HG02943 (cell line): ENCODE measurements around the gene ALLC.

Experiments
- ATAC-seq: cut with Tn5 transposase; IDR thresholded peaks from one replicate; pipeline ENCODE4 v1.9.1; 2021; ENCODE audit warnings: mild to moderate bottlenecking, low read depth, moderate library complexity; ENCODE audit not compliant: unreplicated experiment

The ALLC gene

DNA sequence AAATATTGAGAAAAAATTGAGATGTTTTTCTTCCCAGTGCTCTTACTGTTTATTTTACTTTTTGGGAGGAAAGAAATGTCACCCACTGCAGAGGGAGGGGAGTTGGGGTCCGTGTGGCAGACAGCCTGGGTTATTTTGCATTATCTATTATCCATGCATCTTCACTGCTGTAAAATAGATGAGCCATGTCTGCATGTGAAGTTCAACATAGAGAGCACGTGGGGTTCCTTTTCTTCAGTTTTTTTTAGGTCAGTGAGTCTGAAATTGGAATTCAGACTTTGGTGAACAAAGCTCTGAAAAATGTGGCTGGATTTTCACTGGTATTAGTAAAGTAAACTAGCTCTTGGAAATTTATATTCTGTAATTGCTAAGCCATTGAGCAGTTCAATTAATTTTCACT, 47.8 kb downstream of the ALLC start:
- no peak for ATAC-seq

DNA sequence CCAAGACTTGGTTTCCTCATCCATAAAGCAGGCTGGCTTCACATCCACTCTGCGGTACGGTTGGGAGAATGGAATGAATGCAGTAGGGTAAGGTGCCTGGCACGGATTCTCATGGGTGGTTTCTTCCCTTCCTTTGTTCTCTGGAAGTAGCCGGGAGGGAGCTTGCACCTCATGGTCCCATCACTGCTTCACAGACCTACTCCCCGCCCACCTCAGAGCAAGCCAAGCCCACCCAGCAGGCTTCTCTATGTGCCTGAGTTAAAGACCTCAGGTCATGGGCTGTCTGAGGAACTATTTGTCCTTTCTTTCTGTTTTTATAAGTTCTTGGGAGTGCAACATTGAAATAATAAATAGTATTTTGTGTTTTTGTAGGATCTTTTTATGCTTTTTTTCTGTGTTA, 48.9 kb downstream of the ALLC start:
- ATAC-seq, result no peak

DNA sequence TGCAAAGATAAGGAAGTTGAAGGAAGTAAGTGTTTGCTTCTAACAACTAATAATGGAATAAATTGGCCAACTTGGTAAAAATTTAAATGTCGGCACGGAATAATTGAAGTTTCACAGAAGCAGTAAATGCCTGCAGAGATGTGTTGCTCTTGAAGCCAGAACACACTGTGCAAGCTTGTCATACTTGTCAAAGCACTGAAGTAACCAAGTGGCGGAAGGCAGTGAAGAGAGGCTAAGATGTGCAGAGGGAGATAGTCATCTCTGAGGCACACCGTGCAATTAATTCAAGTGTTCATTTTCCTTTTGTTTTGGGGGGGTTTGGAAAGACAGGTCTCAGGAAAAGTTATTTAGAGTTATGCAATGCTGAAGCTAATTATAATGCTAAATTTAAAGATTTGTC, 50.6 kb downstream of the ALLC start:
- no peak for ATAC-seq

DNA sequence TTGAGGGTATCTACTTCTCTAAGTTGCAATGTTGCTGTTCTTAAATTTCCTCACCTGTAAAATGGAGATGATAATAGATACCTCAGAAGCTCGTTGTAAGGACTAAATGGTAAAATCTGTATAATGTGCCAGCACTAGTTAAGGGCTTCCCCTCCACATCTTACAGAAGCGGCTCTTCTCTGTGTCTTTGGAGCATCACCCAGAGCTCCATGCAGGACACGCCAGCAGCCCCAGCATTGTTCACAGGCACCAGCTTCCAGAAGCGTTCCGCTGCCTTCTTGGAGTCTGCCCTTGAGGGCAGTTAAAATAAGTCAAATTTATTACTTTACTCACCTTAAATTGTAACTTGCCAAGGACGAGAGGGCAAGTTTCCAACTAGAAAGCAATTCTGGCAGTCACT, 51.2 kb downstream of the ALLC start:
- ATAC-seq, result no peak

DNA sequence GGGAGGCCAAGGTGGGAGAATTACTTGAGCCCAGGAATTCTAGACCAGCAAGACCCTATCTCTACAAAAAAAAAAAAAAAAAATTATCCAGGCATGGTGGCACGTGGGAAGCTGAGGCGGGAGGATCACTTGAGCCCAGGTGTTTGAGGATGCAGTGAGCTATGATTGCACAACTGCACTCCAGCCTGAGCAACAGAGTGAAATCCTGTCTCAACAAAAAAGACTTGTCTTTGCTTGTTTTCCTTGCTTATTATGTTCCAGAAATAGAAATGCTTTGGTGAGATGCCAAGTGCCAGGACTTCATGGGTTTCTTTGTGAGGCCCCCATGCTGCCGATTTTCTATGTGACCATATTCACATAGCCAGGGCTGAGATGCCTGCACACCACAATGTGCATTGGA, 54.4 kb downstream of the ALLC start:
- ATAC-seq, result no peak

DNA sequence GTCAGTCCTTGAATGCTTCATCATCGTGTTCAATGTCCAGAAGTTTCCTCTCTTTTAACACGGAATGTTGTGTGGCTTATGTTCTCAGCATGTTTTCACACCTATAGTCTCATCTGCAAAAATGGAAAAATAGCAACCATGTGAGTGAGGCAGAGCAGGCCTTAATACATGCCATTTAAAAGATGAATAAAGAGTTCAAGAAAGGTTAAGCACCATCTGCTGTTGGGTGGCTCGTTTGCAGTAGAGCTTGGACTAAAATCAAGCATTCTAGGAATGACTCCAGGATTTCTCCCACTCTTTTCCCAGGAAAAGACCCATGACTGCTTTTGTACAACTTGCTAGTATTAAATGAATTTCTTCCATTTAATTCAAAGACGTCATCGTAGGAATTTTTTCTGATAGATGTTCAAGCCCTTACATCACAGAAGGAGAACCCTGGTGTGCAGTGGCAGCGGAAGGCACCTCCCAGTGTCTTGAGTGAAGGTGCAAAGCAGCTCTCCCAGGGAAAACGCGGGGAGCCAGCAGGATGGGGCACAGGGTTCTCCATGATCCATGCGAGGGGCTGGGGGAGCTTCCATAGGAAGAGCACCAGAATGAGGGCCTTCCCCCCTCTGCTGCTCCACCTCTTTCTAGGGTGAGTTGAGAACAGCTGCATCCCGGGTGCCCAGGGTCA, 55.0 kb downstream of the ALLC start:
- ATAC-seq, result no peak

DNA sequence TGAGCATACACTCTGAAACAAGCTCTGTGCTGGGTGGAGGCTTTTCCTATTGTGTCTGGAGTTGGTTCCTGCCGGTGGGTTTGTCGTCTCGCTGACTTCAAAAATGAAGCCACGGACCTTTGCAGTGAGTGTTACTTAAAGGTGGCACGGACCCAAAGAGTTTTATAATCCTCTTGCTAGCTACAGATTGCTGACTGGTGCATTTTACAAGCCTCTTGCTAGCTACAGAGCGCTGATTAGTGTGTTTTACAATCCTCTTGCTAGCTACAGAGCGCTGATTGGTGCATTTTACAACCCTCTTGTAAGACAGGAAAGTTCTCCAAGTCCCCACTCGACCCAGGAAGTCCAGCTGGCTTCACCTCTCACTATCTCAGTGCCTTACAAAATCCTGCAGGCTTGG, 60.7 kb downstream of the ALLC start:
- ATAC-seq, result no peak

DNA sequence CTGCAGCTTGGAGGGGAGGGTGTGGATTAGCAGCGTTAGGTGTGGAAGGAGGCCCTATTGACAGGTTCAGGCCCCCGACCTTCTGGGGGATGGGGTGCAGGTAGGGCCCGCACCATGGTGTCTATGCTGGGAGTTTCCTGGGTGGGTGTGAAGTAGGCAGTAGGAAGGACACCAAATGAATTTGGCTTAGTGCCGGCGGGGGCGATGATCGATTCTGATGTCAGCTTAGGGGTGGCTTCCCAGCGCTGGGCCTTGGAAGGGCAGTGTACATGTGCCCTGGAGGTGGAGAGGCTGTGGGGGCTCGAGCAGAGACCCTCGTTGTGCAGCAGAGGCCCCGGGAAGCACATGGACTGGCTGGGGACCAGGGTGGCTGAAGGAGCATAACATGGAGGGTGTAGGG, 67.0 kb downstream of the ALLC start:
- ATAC-seq, result no peak

DNA sequence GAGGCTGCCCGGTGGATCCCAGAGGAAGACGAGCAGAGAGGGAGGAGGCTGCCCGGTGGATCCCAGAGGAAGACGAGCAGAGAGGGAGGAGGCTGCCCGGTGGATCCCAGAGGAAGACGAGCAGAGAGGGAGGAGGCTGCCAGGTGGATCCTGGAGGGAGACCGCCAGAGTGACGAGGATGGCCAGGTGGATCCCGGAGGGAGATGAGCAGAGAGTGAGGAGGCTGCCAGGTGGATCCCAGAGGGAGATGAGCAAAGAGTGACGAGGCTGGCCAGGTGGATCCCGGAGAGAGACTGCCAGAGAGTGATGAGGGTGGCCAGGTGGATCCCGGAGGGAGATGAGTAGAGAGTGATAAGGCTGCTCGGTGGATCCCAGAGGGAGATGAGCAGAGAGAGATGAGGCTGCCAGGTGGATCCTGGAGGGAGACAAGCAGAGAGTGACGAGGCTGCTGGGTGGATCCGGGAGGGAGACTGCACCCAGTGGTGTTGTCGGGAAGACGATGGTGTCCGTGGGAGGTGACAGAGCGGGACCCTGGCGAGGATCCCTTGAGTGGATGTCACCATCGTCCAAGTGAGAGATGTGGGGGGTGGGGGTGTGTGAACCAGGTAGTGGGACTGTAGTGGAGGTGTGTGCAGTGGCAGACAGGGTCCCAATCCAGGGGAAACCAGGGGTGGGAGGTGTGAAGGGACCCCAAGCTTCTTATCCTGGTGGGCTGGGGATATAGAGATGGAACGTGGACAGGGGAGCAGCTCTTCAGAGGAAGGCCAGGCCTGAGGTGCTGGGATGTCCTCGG, 67.7 kb downstream of the ALLC start:
- no peak for ATAC-seq

DNA sequence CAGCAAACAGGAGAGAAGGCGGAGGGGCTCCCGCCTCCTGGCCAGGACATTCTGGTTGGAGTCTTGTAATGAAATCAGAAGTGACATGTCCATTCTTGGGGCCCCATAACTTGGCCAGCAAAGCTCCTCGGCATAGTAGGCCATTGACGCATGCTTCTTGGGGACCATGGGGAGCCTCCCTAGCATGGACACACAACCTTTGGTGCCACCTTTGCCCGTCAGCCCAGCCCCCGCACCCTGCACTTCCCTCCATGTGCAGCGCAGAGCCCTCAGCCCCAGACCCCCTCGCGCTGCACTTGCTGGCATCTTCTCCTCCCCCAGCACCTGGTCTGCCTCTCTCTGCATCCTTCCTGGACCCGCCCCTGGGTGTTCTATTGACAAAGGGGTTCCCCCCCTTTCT, 68.5 kb downstream of the ALLC start:
- ATAC-seq, result no peak

DNA sequence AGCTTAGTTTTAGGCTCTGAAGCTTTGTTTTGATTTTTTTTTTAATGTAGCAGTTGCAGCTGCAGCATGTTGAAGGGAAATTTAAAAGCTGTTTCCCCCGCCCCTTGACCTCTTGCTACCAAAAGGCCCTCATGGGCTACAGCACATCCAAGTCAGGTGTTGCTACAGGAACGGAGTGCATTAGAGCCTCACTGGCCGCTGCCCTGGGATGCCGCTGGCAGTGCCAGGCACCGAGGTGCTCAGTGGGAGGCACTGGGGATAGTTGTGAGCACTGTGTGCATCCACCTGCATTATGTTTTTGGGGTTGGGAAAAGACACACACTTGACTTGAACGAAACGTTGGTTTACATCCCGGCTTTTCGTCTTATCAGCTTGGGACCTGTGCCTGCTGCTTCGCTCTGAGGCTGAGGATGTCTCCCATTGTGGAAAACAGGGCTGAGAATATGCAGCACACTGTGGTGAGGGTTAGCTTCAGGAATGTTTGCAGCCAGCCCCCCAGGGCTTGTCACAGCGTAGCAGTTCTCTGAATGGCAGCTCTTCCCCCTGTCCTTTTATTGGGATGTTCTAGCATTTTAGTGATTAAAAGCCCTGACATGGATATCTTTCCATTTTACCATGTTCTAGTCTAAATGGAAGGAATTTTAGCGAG, 69.5 kb downstream of the ALLC start:
- no peak for ATAC-seq

DNA sequence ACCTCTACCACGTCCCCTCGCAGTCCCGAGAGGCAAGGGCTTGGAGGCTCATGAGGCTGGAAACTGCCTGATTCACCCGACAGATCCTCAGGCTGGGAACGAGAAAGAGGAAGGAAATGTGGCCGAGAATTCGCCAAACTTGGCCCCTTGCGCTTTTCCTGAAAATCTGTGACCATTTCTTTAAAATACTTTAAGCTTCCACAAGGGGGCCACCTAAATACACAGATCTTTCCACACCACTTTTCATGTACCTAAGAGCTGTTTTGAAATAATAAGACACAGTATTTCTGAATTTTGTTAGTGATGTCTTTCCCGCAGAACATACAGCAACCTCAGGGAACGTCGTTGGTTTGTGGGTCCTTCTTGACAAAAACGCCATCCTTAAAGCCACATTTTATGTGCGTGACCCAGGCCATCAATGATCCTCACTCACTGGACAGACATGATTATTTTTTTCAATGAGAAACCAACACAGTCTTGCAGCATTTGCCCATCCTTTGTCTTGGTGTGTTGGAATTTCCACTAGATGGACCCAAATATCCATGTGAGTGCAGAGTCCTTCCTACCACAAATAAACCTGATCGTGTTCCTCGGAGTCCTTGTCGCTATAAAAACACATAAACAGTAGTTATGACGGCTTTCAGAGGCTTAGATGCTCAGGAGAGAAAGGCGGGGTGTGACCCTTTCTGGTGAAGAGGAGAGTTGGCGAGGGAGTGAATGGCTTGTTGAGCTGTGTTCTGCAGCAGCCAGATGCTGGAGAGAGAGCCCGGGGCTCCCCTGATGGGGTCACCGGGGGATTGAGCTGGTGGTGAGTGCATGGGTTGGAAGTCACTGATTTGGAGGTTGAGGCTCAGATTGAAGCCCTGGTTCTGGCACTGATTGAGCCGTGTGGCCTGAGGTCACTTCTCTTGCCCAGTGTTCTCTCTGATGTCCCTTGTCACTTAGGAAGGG, 70.4 kb downstream of the ALLC start:
- no peak for ATAC-seq

DNA sequence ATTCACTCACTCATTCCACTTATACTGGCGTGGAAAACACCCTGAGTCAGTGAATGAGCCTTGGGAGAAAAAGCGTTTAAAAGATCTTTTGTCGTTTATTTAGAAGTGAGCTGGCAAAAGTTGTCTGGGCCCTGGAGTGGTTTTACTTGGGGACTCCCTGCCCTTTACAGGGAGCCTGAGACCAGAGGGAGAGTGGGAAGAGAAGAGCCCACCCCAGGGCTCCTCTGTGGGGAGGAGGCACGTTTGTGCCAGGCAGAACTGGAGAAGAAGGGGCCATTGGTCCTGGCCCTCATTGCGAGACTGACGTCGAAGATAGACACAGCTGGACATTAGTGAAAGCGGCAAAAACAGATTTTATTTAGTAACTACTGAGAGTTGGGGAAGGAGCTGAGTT, 71.1 kb downstream of the ALLC start:
- ATAC-seq, result no peak

DNA sequence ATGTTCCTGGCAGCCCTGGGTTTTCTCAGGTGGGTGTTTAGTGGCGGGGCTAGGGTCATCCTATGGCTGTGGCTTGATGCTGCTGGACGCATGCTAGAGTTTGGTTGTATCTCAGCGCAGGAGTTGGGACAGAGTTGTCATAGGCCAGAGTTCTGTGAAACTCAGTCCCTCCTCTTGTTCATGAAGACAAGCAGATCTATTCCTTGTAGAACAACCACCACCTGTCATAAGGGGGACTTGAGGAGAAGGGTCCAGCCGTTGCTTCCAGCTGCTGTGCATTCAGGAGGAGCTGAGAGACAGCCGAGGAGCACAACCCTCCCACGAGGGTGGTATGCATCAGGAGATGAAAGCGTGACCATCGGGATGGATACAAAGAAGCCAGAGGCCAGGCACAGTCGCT, 71.8 kb downstream of the ALLC start:
- no peak for ATAC-seq

DNA sequence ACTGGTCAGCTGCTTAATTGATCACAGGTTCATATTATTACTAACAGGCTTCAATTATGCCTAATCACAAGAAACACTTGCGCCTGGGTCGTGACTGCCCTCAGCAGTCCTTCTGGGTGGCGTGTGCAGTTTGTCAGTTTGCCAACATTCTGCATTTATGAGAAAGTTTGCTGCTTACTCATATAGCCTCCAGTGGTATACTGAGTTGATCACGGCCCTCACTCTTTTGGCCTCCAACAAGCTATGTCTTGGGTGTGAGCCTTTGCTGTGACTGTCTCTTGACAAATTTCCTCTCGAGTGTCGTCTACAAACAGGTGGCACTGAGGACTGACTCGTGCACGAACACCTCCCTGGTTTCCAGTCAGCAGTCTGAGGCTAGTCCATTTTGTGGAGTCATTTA, 72.6 kb downstream of the ALLC start:
- no peak for ATAC-seq

DNA sequence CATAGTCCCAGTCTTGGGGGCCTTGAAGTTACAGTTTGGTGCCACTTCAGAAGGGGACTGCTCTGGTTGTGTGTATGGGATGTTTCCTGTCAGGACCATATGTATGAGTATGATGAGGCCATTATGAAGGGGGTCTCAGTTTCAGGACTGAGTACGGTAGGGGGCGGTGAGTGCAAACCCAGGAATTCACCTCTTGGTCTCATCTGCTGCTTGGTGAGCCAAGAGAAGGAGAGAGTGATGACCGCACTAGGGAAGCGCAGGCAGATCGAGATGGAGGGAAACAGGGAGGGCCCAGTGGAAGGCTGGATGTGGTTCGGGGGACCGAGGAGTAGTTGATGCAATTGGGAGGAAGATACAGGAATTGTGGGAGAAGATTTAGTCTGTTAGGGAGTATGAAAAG, 73.8 kb downstream of the ALLC start:
- no peak for ATAC-seq

DNA sequence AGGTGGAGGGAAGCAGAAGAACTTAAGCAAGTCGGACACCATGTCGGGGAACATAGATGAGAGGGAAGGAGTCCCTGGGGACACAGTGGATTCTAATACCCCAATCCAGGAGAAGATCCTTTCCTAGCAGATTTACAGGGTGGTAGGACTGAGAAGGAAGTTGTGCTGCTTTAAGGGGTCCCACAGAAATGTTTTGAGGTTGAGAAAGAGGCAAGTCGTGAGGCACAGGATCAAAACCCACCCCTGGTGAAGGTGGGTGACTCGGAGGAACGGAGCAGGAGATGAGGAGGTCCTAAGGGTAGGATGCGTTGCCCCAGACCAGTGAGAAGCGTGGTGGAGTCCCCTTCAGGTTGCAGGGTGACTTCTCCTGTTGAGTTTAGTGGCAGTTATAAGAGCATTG, 78.1 kb downstream of the ALLC start:
- ATAC-seq, result no peak

DNA sequence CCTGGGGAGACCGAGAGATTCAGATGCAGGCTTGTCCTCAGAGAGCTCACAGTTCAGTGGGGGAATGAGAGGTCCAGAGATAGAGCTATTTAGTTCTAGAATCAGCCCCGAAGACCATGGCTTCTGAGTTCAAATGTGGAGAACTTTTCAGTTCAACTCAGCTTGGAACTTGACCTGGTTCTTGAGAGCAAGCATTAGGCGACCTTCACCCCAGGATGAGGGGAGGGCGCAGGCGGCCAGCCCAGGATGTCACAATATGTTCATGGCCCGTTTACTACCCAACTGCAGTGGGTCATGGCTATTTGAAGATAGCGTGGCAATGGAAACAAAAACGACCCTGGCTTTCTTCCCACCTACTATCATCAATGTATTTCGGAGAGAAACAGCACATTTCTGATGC, 79.1 kb downstream of the ALLC start:
- ATAC-seq, result no peak

DNA sequence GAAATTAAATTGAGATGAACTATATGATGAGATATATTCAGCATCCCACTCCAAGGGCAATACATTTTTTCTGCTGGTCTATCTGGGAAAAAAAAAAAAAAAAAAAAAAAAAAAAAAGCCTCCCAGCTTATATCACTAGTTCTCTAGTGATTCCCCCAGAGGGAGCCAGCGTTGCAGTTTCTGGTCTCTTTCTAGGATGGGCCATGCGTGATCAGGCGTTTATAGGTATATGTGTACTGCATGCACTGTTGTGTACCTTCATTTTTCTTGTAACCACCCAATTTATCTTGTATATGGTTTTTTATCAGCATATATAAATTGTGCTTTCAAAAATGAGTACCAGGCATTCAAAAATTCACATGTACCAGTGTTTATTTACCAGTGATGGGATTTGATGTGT, 80.5 kb downstream of the ALLC start:
- ATAC-seq, result no peak

DNA sequence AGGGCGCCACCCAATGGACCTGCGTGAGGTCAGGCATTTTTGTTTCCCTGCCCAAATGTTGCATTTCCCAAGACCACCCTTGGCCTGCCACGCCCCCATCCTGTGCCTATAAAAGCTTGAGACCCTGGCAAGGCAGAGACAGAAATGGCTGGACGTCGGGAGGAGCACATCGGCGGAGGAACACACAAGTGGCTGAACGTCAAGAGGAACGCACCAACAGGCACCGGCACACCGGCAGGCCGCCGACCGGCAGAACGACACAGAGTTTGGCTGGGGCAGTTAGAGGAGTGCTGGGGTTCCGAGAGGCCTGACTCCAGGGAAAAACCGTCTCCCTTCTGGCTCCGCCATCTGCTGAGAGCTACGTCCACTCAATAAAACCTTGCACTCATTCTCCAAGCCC, 81.3 kb downstream of the ALLC start:
- no peak for ATAC-seq

DNA sequence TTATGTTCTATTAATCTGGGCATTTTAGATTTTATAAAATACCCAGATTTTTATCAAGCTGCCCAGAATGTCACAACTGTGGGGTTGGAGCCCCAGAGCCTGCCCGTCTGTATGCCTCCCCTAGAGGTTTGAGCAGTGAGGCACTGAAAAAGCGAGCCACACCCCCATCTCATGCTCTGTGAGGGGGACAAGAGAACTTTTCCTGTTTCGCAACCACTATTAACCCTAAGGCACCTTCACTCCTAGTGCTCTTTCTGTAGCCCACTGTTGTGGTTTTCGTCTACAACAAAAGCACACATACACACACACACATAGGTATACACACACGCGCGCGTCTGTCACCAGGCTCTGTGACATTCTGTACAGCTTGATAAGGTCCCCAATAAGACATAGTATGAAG, 83.4 kb downstream of the ALLC start:
- ATAC-seq, result no peak
